GM19351 (cell line): ENCODE measurements around the gene ZBTB2.
"Not testable (repeated sequence)": the region's sequence is repeated elsewhere in the genome, so short reads cannot be mapped to it uniquely, and the experiment has no call there.

Experiments
- ATAC-seq: cut with Tn5 transposase; IDR thresholded peaks from one replicate; pipeline ENCODE4 v1.9.1; 2021; ENCODE audit warnings: mild to moderate bottlenecking, moderate library complexity; ENCODE audit not compliant: unreplicated experiment

Gene ZBTB2

GRCh38 chr6:151338651-151339200 lies 52.6 kb downstream of the ZBTB2 start:
- no peak for ATAC-seq

GRCh38 chr6:151335930-151336329 lies 55.4 kb downstream of the ZBTB2 start:
- no peak for ATAC-seq

GRCh38 chr6:151330130-151330696 lies 61.1 kb downstream of the ZBTB2 start:
- no peak for ATAC-seq

GRCh38 chr6:151327101-151327500 lies 64.3 kb downstream of the ZBTB2 start:
- ATAC-seq, result no peak

GRCh38 chr6:151326116-151326825 lies 65.1 kb downstream of the ZBTB2 start:
- no peak for ATAC-seq

GRCh38 chr6:151325075-151326050 lies 66.0 kb downstream of the ZBTB2 start:
- no peak for ATAC-seq

- peak; percentile 14 for ATAC-seq
Observed at GRCh38 chr6:151324488-151324825, 66.9 kb downstream of the ZBTB2 start.

GRCh38 chr6:151323791-151324487 lies 67.4 kb downstream of the ZBTB2 start:
- peak; percentile 87 for ATAC-seq

GRCh38 chr6:151322570-151322969 lies 68.8 kb downstream of the ZBTB2 start:
- ATAC-seq, result no peak

GRCh38 chr6:151321438-151321837 lies 69.9 kb downstream of the ZBTB2 start:
- no peak for ATAC-seq

- no peak for ATAC-seq
Observed at GRCh38 chr6:151320140-151320539, 71.2 kb downstream of the ZBTB2 start.

- ATAC-seq, result no peak
Observed at GRCh38 chr6:151317995-151318365, 73.4 kb downstream of the ZBTB2 start.

- ATAC-seq, result no peak
Observed at GRCh38 chr6:151317103-151317994, 74.0 kb downstream of the ZBTB2 start.

GRCh38 chr6:151315661-151316060 lies 75.7 kb downstream of the ZBTB2 start:
- ATAC-seq, result not testable (repeated sequence)
